Kidney capillary endothelial cell (primary cell): ENCODE measurements around the gene ZNF425.
"Not testable (repeated sequence)": the region's sequence is repeated elsewhere in the genome, so short reads cannot be mapped to it uniquely, and the experiment has no call there.

Source experiments
- DNase-seq: peaks from one replicate; pipeline ENCODE4 v3.0.0-alpha.2; 2018; ENCODE audit warnings: low spot score

ZNF425 gene

DNA sequence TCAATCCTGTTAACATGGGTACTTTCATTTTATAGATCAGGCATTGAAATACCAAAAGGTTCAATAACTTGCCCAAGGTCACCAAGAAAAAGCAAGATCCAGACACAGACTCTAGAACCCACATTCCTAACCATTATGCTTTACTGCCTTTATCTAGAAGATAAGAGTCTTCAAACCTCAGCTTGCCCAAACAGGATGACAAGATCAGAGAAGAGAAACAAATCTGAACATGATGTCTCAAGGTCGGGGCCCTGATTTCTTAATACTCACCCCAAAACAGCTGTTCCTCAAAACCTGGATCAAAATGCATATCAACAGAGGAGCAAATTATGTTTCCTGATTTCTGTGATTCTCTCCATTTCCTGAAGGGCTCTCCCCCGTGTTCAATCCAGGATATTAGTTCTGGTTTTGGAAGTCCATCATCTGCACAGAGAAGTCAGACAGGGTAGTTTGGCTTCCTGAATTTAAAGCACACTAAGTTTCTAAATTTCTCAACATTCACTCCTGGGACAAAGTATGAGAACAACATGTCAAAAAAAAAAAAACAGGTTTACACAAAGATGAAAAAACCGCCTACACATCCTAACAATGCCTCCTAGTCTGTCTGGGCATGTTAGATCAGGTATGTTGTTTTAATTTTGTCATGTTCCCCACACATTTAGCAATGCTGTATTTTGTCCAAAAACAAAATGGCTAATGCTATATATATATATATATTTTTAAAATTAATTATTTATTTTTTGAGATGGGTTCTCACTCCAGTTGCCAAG is 51.8 kb downstream of the ZNF425 start:
- DNase-seq = no peak

DNA sequence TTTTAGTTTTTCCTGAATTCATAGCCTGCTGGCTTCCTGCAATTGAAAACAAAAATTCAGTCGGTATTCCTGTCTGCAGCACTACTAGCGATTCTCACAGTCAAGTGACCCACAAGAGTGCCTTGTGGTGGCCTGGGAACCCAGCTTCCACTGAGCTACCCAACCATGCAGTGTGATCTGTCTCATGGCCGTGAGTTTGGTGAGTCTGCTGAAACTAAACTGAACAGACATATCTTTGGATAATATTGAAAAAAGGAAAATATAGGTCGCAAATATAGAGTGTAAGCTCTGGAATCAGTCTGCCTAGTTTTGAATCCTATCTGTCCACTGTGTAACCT is 53.7 kb downstream of the ZNF425 start:
- DNase-seq = no peak

DNA sequence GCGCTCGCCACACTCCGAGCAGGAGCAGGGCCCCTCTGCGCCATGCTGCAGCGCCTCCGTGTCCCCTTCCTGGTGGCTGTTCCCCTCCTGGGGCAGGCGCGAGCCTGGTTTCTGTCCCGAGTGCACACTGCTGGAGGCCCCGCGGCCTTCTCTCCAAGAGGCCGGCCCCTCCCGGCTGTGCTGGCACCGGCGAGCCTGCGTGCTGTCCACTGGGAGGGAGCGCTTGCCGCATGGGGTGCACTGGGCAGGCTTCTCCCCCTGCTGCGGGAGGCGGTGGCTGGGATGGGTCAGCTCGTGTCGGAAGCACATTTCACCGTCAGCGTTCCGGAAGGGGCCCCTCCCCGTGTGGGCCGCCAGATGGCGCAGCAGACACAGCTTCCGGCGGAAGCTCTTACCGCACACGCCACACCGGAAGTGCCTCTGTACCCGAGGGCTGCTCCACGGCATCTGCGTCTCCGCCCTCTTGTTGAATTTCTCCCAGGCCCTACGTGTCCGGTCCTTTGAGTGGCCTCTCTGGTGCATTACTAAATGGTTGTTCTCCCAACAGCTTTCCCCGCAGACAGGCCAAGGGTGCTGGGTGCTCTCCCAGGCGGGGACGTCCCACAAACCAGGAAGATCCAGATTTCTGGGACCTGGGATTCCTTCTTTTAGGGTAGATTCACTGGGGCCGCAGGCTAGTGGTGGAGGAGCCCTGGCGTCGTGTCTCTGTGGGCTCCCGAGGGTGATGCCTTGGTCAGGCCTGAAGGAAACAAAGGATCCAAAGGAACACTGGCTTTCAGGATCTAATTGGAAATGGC is 54.3 kb downstream of the ZNF425 start:
- peak; percentile 26 for DNase-seq

DNA sequence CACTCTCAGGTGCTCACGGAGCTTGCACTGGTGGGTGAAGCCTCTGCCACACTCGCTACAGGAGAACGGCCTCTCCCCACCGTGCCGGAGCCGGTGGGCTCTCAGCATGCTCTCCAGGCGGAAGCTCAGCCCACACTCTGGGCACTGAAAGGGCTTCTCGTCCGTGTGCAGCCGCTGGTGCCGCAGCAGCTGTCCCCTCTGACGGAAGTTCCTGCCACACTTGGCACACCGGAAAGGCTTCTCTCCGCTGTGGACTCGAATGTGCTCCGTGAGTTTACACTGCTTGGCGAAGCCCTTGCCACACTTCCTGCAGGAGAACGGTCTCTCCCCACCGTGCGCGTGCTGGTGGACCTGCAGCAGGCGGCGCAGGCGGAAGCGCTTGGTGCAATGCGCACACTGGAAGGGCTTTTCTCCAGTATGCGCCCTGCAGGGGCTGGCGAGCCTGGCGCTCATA is 54.9 kb downstream of the ZNF425 start:
- no peak for DNase-seq

DNA sequence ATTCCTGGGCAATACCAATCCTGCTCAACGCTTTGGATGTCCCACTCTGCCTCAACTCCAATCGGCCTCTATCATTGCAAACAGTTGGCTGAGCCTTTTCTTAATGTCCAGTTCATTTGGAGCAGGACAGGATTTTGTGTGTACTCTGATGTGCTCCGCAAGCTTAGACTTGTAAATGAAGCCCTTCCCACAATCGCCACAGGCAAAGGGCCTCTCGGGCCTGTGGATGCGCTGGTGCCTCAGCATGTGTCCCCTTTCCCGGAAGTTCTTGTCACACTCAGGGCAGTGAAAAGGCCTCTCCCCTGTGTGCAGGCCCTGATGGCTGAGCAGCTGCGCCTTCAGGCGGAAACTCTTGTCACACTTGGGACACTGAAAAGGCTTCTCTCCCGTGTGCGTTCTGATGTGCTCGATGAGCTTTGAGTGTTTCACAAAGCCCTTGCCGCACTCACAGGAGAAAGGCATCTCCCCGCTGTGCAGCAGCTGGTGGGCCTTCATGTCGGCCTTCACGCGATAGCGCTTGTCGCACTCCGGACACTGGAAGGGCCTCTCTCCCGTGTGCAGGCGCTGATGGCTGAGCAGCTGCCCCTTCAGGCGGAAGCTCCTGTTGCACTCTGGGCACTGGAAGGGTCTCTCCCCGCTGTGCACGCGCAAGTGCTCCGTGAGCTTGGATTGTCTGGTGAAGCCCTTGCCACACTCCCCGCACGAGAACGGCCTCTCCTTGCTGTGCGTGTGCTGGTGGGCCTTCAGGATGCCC is 55.6 kb downstream of the ZNF425 start:
- DNase-seq = no peak

DNA sequence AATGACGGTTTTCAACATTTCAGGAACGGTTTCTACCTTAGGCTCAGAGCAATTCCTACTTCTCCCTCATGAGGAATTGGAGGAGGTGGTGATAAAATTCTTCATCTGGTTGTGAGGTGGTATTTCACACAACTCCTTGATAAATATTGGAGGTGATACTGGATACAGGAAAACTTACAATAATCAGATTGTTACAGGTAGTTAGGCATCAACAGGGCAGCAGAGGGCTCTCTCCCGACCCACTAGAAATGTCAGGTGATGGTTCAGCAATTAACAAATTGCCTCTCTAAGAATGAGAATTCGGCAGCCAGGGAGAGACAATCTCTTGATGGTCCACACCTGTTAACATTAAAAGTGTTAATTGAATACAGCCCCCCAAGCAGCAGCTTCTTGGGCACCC is 58.3 kb downstream of the ZNF425 start:
- no peak for DNase-seq

DNA sequence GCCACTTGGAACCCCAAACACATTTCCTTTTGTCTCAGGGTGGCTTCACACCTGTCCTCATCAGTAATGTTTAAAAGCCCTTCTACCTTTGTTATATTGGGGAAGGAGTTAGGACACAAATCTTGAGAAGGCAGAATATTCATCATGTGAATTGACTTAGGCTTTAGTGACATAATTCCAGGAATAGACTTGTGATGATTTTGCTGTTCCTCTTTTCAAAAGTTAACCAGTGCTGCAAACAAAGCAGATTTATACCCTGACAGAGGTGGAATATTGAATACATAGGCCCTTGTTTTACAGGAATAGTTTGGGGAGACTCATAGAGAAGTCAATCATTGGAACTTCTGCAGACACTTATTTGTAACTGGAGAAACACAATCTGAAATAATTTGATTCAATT is 62.6 kb downstream of the ZNF425 start:
- DNase-seq = no peak

DNA sequence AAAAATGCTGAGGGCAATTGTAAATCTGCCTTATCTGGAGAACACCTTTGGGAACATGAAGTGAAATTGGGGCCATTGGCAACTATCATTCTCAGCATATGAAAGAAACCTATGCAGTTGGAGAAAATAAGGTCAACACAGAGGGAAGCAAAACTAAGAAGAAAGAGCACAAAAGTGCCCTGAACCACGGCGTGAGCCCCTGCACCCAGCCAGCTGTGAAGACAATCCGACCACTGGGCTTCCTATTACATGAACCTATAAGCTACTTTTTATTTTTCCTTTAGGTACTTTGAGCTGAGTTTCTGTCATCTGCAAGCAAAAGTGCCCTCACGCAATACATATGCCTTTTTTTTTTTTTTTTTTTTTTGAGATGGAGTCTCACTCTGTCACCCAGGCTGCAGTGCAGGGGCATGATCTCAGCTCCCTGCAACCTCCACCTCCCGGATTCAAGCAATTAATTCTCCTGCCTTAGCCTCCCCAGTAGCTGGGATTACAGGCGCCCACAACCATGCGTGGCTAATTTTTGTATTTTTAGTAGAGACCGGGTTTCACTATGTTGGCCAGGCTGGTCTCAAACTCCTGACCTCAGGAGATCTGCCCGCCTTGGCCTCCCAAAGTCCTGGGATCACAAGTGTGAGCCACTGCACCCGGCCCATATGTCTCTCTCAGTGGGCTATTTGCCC is 63.8 kb downstream of the ZNF425 start:
- not testable (repeated sequence) for DNase-seq

DNA sequence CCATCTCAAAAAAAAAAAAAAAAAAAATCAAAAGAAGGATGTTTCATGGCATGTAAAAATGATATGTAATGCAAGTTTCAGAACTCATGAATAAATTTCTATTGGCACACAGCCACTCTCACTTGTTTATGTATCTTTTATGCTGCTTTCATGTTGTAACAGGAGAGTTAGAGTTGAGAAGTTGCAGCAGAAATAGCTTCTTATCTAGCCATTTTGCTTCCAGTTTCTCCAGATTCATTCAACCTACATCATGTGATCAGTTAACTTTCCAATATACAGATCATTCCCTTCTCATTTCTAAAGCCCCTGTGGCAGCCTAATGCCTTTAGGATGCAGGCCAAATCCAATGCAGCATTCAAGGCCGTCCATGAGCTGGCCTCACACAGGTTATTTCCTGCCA is 66.0 kb downstream of the ZNF425 start:
- DNase-seq = no peak

DNA sequence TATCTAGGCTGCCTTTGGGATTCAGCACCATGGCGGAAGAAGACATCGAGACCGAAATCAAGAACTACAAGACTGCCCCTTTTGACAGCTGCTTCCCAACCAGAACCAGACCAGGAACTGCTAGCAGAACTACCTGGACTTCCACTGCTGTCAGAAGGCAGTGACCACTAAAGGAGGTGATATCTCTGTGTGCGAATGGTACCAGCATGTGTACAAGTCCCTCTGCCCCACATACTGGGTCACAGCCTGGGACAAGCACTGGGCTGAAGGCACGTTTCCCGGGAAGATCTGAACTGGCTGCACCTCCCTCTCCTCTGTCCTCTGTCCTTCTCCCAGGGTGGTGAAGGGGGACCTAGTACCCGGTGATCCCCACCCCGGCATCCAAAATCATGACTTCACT is 72.2 kb downstream of the ZNF425 start:
- DNase-seq = no peak

DNA sequence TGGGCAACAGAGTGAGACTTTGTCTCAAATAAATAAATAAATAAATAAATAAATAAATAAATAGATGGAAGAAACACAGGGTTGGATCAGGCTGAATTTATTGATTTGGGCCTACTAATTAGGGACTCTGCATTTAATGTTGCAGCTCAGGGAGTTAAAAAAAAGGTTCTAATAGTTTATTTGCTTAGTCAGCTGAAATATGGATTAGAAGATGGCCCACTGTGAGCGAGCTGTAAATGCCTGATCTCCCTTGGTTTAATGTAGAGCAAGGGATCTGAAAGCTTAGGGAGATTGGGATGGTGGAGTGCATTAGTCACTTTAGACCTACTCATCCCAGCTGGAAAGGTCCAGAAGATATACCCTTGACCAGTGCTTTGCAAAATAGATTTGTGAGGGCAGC is 72.7 kb downstream of the ZNF425 start:
- DNase-seq = no peak
